GM18526 (cell line): ENCODE data around the gene ATP11B.

ENCODE experiments used
- POLR2A ChIP-seq: IDR thresholded peaks from 3 replicates; pipeline ENCODE4 v1.6.1; 2011; ENCODE audit not compliant: insufficient read length; ENCODE audit errors: extremely low read depth

The ATP11B gene

GRCh38 chr3:182969277-182969676 is 176.0 kb downstream of the ATP11B start:
- no peak for TF ChIP-seq POLR2A

GRCh38 chr3:182969853-182970252 is 176.5 kb downstream of the ATP11B start:
- TF ChIP-seq POLR2A, result no peak

- no peak for TF ChIP-seq POLR2A
These were observed 177.6 kb downstream of the ATP11B start for GRCh38 chr3:182970811-182971418.
